Sigmoid colon (tissue), 7 donors: ENCODE results near the gene TSEN15. TPM values are rescaled to one million over a fixed set of nuclear protein-coding genes. Genes with fewer than 3 reads are reported as not detected.

Source experiments
- DNase-seq: peaks from one replicate; pipeline ENCODE4 v3.0.0-alpha.2; 2019
- H3K27ac ChIP-seq, 4 donors: fragments of 200-600 bp; sonication (generic); one replicate each; pipeline ENCODE4 v1.5.1; 2016 to 2019; ENCODE audit warnings: mild to moderate bottlenecking in 1 of 4
- H3K27me3 ChIP-seq, 3 donors: fragments of 200-600 bp; sonication (generic); one replicate each; pipeline ENCODE4 v1.5.1; 2019; ENCODE audit warnings: mild to moderate bottlenecking in 1 of 3
- H3K36me3 ChIP-seq, 4 donors: fragments of 200-600 bp; sonication (generic); one replicate each; pipeline ENCODE4 v1.5.1; 2016 to 2019
- H3K4me1 ChIP-seq, 4 donors: fragments of 200-600 bp; sonication (generic); one replicate each; pipeline ENCODE4 v1.5.1; 2017 to 2019
- H3K4me3 ChIP-seq, 4 donors: fragments of 200-600 bp; sonication (generic); one replicate each; pipeline ENCODE4 v1.5.1; 2017 to 2019; ENCODE audit warnings: mild to moderate bottlenecking in 2 of 4, moderate library complexity in 1 of 4
- H3K9me3 ChIP-seq, 4 donors: fragments of 200-600 bp in 3 of 4; sonication (generic) in 3 of 4; one replicate each; pipeline versions ENCODE4 v1.5.1 to v1.6.1; 2013 to 2019
- EP300 ChIP-seq, 4 donors: sonication (generic); formaldehyde crosslinking; IDR thresholded peaks; one replicate each; pipeline ENCODE4 v1.6.1; 2017; ENCODE audit warnings: antibody characterized with exemption in 4 of 4
- POLR2A ChIP-seq, 2 donors: fragments of 450-650 bp; IDR thresholded peaks; one replicate each; pipeline ENCODE4 v1.6.1; 2016; ENCODE audit warnings: antibody characterized with exemption in 2 of 2, mild to moderate bottlenecking in 2 of 2, moderate library complexity in 2 of 2
- POLR2AphosphoS5 ChIP-seq, 4 donors: sonication (generic); formaldehyde crosslinking; IDR thresholded peaks; one replicate each; pipeline ENCODE4 v1.6.1; 2017; ENCODE audit warnings: antibody characterized with exemption in 4 of 4
- WGBS, 2 donors: extraction: QIAGEN DNeasy Blood & Tissue Kit; methylation state at CpG; one replicate each; pipeline ENCODE4 v1.1.7; 2013; 5-methylcytosine and 5-hydroxymethylcytosine counted together
- intact Hi-C: fragments of 100-400 bp; cut with DNase I; formaldehyde crosslinking; loops from one replicate; pipeline ENCODE4 v1.15.1; 2023
- polyA plus RNA-seq, 3 donors: library from polyadenylated mRNA; stranded (reverse); fragments of 200-250 nt; gene quantifications; one replicate each; pipeline ENCODE4 v1.2.3, GENCODE V29; 2013
- total RNA-seq, 4 donors: library from RNA; depleted of rRNA; stranded (reverse); fragments of >200 nt; gene quantifications; one replicate each; pipeline ENCODE4 v1.1.0, GENCODE V29; 2016
- TF ChIP-seq, protein P1 (sequence below), 4 experiments: fragments of 450-650 bp in 3 of 4; fragments of 200-600 bp in 1 of 4; IDR thresholded peaks; one replicate each; pipeline ENCODE4 v1.5.1; 2016 to 2019; ENCODE audit warnings: antibody characterized with exemption in 4 of 4, mild to moderate bottlenecking in 3 of 4, moderate library complexity in 2 of 4
- donor health status: healthy with polysubstance abuse.
- donor health status: Bipolar disorder and iron deficiency.
- donor health status: healthy.

The TSEN15 gene
- total and polyA plus RNA-seq, 7 donors = 8.4 to 56.4 (median 29.4) TPM

DNA sequence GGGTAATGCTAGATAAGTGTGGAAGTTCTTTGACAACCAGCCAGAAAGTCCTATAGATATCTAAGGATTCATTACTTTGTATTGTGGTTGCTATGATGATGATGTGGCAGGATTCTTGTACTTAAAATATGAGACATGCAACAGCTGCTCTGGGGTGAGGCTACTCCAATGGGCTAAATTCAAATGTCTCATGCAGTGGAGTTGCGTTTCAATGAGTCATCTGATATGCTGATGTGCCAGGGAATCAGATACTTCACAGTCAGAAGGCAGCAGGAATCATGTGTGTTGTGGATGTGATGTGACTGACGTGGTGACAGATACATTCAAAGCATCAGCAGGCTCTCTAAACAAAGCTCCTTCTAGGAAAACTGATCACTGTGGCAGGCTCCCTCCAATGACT is 66.5 kb downstream of the TSEN15 start:
- H3K27ac ChIP-seq = no peak overlapping the region
- DNase-seq = no peak
- no peaks in the 10 kb centered on the region for H3K27me3 ChIP-seq
- no peaks in the 10 kb centered on the region for H3K4me1 ChIP-seq
- no peak overlapping the region for H3K4me3 ChIP-seq
- H3K9me3 ChIP-seq = no peaks in the 10 kb centered on the region
- TF ChIP-seq POLR2AphosphoS5 (IDR thresholded peaks at IDR 0.05) (no peak), POLR2A (IDR thresholded peaks at IDR 0.05) (no peak), EP300 (IDR thresholded peaks at IDR 0.05) (no peak)
- TF ChIP-seq, protein P1, sequence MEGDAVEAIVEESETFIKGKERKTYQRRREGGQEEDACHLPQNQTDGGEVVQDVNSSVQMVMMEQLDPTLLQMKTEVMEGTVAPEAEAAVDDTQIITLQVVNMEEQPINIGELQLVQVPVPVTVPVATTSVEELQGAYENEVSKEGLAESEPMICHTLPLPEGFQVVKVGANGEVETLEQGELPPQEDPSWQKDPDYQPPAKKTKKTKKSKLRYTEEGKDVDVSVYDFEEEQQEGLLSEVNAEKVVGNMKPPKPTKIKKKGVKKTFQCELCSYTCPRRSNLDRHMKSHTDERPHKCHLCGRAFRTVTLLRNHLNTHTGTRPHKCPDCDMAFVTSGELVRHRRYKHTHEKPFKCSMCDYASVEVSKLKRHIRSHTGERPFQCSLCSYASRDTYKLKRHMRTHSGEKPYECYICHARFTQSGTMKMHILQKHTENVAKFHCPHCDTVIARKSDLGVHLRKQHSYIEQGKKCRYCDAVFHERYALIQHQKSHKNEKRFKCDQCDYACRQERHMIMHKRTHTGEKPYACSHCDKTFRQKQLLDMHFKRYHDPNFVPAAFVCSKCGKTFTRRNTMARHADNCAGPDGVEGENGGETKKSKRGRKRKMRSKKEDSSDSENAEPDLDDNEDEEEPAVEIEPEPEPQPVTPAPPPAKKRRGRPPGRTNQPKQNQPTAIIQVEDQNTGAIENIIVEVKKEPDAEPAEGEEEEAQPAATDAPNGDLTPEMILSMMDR (IDR thresholded peaks at IDR 0.05) = no peak
- 78 to 86% methylated on average over 2 of the region's 2 CpGs for WGBS, 2 donors
- H3K36me3 ChIP-seq = no peaks in the 10 kb centered on the region
- intact Hi-C loops = no loop called here

Other genes with a start within 250 kb of the TSEN15 start
- 10 to 100 TPM; 23.8 to 42.1 (median 30.8) TPM for gene RGL1, start 246.6 kb upstream of the TSEN15 start, total RNA-seq
- 1 to 10 TPM; 8.3 to 9.6 (median 8.9) TPM for gene RGL1, start 246.6 kb upstream of the TSEN15 start, polyA plus RNA-seq
- 10 to 100 TPM in 1 of 4 donors, 1 to 10 TPM in 3; 4.6 to 10.7 (median 8.2) TPM for gene COLGALT2, start 14.0 kb upstream of the TSEN15 start, total RNA-seq
- gene COLGALT2, start 14.0 kb upstream of the TSEN15 start, polyA plus RNA-seq = under 1 TPM in 1 of 3 donors, not detected in 2; 0.47 TPM